ENCODE data around the gene EPHB6.

The EPHB6 gene

GRCh38 chr7:142854372-142855113 is at the start of gene EPHB6:
Gene EPHB6, plus strand, starts transcription at chr7:142855076. Its CDS starts 8,152 bp downstream, at chr7:142863228.
- DNase-seq: peak; percentile 86

GRCh38 chr7:142805350-142806021 is 49.4 kb upstream of the EPHB6 start:
- DNase-seq: no peak

GRCh38 chr7:142806022-142806356 is 48.9 kb upstream of the EPHB6 start:
- DNase-seq: peak; percentile 90

GRCh38 chr7:142806957-142807356 is 47.9 kb upstream of the EPHB6 start:
- DNase-seq: no peak

GRCh38 chr7:142807855-142808460 is 46.9 kb upstream of the EPHB6 start:
- no peak for DNase-seq

- DNase-seq: peak; percentile 42
These were observed 46.4 kb upstream of the EPHB6 start for GRCh38 chr7:142808461-142808801.

- DNase-seq: peak; percentile 88
These were observed 45.9 kb upstream of the EPHB6 start for GRCh38 chr7:142808802-142809583.

- DNase-seq: no peak
These were observed 45.2 kb upstream of the EPHB6 start for GRCh38 chr7:142809671-142810070.

- DNase-seq: peak; percentile 86
These were observed 43.6 kb upstream of the EPHB6 start for GRCh38 chr7:142811154-142811737.

- peak; percentile 79 for DNase-seq
These were observed 42.2 kb upstream of the EPHB6 start for GRCh38 chr7:142812437-142813215.

GRCh38 chr7:142813226-142813625 is 41.6 kb upstream of the EPHB6 start:
- no peak for DNase-seq

GRCh38 chr7:142813699-142814098 is 41.2 kb upstream of the EPHB6 start:
- no peak for DNase-seq

- DNase-seq: no peak
These were observed 40.4 kb upstream of the EPHB6 start for GRCh38 chr7:142814451-142814850.

GRCh38 chr7:142815134-142815533 is 39.7 kb upstream of the EPHB6 start:
- DNase-seq: no peak

- DNase-seq: no peak
These were observed 37.4 kb upstream of the EPHB6 start for GRCh38 chr7:142817506-142817905.

- DNase-seq: no peak
These were observed 35.3 kb upstream of the EPHB6 start for GRCh38 chr7:142819530-142819929.

- no peak for DNase-seq
These were observed 32.2 kb upstream of the EPHB6 start for GRCh38 chr7:142822714-142823113.

GRCh38 chr7:142827951-142828500 is 26.9 kb upstream of the EPHB6 start:
- no peak for DNase-seq

- DNase-seq: no peak
These were observed 22.5 kb upstream of the EPHB6 start for GRCh38 chr7:142832417-142832816.

GRCh38 chr7:142833174-142834048 is 21.5 kb upstream of the EPHB6 start:
- DNase-seq: peak; percentile 89

GRCh38 chr7:142835487-142835886 is 19.4 kb upstream of the EPHB6 start:
- DNase-seq: no peak

All from hematopoietic multipotent progenitor cell treated with erythropoietin and hydrocortisone succinate and interleukin-3 and kit ligand, for 4 days (in vitro differentiated cells).